Tibial artery (tissue), 4 donors: ENCODE data around the gene ARFIP1.

ENCODE experiments used
- DNase-seq, 2 donors: peaks; one replicate each; pipeline ENCODE4 v3.0.0-alpha.2; 2019
- H3K27ac ChIP-seq, 2 donors: fragments of 200-600 bp; sonication (generic) in 1 of 2; 1 replicate in 1 of 2; 2 replicates in 1 of 2; pipeline ENCODE4 v1.5.1; 2018 to 2019; ENCODE audit warnings: mild to moderate bottlenecking in 1 of 2
- H3K27me3 ChIP-seq, 2 donors: fragments of 200-600 bp; sonication (generic) in 1 of 2; one replicate each; pipeline versions ENCODE4 v1.5.1 to v1.6.0; 2016 to 2019
- H3K36me3 ChIP-seq, 3 donors: fragments of 200-600 bp; sonication (generic) in 2 of 3; one replicate each; pipeline ENCODE4 v1.5.1; 2016 to 2019; ENCODE audit warnings: mild to moderate bottlenecking in 2 of 3
- H3K4me1 ChIP-seq, 4 donors: fragments of 200-600 bp; sonication (generic) in 2 of 4; 1 replicate in 3 of 4; 2 replicates in 1 of 4; pipeline ENCODE4 v1.5.1; 2016 to 2019
- H3K4me3 ChIP-seq, 2 donors: fragments of 200-600 bp; sonication (generic) in 1 of 2; 1 replicate in 1 of 2; 2 replicates in 1 of 2; pipeline ENCODE4 v1.5.1; 2018 to 2019; ENCODE audit warnings: mild to moderate bottlenecking in 2 of 2
- H3K9me3 ChIP-seq, 3 donors: fragments of 200-600 bp; sonication (generic) in 1 of 3; one replicate each; pipeline ENCODE4 v1.5.1; 2016 to 2019
- intact Hi-C: fragments of 100-400 bp; cut with DNase I; formaldehyde crosslinking; loops from one replicate; pipeline ENCODE4 v1.15.0; 2023; ENCODE audit warnings: low total_unique reads
- TF ChIP-seq, protein P1 (sequence below), 2 experiments: fragments of 200-600 bp in 1 of 2; fragments of 450-650 bp in 1 of 2; IDR thresholded peaks; one replicate each; pipeline ENCODE4 v1.5.1; 2017 to 2019; ENCODE audit warnings: antibody characterized with exemption in 2 of 2, mild to moderate bottlenecking in 1 of 2, moderate library complexity in 1 of 2

Gene ARFIP1, protein sequence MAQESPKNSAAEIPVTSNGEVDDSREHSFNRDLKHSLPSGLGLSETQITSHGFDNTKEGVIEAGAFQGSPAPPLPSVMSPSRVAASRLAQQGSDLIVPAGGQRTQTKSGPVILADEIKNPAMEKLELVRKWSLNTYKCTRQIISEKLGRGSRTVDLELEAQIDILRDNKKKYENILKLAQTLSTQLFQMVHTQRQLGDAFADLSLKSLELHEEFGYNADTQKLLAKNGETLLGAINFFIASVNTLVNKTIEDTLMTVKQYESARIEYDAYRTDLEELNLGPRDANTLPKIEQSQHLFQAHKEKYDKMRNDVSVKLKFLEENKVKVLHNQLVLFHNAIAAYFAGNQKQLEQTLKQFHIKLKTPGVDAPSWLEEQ

DNA sequence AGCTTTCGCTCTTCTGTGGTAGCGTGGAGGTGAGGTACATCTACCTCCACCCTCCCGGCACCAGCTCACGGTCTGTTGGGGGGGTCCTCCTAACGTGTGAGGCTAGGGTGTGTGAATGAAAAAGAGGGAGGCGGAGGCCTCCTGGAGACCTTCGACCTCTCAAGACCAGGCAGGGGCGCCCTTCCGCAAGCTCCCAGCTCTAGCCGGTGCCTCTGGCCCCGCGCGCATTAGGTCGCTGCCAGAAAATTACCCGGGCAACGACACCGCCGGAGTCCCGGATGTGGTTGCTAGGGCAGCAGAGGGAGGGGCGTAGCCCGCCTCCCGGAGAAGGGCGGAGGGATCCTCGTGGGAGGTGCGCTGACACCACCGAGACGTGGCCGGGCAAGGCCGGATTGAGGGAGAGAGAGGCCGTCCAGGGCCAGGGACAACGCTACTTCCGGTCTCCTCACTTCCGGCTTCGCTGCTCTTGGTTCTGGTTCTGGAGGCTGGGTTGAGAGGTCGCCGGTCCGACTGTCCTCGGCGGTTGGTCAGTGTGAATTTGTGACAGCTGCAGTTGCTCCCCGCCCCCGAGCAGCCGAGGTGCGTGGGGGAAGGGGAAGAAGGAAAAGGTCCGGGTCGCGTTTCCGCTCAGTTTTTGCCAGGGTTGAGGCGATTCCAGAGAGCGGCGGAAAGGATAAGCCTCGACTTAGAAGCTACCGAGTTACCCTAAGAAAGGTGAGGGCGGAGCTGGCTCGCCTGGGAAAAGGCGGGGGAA lies at the start of gene ARFIP1, which contains the start of gene TIGD4:
TSS of gene ARFIP1 (plus strand) at position 442 of the 754 bp plus-strand sequence. CDS start 49,680 bp downstream, outside the sequence.
TSS of gene TIGD4 (minus strand) at position 218 of the 754 bp plus-strand sequence. CDS start 8,726 bp downstream, outside the sequence.
- H3K4me1 ChIP-seq, result peaks cover 0 to 46% (median 10%) of the 10 kb centered on the region in 4 donors
- no peaks in the 10 kb centered on the region for H3K9me3 ChIP-seq
- TF ChIP-seq, protein P1, sequence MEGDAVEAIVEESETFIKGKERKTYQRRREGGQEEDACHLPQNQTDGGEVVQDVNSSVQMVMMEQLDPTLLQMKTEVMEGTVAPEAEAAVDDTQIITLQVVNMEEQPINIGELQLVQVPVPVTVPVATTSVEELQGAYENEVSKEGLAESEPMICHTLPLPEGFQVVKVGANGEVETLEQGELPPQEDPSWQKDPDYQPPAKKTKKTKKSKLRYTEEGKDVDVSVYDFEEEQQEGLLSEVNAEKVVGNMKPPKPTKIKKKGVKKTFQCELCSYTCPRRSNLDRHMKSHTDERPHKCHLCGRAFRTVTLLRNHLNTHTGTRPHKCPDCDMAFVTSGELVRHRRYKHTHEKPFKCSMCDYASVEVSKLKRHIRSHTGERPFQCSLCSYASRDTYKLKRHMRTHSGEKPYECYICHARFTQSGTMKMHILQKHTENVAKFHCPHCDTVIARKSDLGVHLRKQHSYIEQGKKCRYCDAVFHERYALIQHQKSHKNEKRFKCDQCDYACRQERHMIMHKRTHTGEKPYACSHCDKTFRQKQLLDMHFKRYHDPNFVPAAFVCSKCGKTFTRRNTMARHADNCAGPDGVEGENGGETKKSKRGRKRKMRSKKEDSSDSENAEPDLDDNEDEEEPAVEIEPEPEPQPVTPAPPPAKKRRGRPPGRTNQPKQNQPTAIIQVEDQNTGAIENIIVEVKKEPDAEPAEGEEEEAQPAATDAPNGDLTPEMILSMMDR (IDR thresholded peaks at IDR 0.05), result no peak
- intact Hi-C loops, result loop anchor here (5.0 kb wide), 1 partner anchor 247 kb away; no protein-coding TSS in a partner anchor
- peak; percentile 97 to 99 for DNase-seq
- H3K27ac ChIP-seq, result peak within 1 kb of the TSS; percentile 89 to 96
- H3K4me3 ChIP-seq, result peak within 1 kb of the TSS; percentile 65 to 79
- H3K27me3 ChIP-seq, result no peaks in the 10 kb centered on the region
- no peaks in the 10 kb centered on the region for H3K36me3 ChIP-seq

DNA sequence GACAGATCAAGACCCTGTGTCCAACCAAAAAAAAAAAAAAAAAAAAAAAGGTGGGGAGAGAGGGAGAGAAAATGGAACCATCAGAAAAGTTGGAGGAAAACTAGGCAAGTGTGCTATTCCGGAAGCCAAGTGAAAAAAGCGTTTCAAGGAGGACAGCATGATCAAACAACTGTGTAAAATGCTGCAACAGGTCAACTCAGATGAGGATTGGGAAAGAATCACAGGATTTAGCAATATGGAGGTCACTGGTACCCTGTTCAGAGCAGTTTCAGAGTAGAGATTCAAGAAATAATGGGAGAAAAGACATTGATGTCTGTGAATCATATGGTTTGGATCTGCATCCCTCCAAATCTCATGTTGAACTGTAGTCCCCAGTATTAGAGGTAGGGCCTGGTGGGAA lies 47.8 kb upstream of the ARFIP1 start:
- DNase-seq, result no peak
- H3K27me3 ChIP-seq, result peaks cover 0 to 6% of the 10 kb centered on the region in 2 donors
- H3K27ac ChIP-seq, result no peak overlapping the region
- intact Hi-C loops, result no loop called here
- TF ChIP-seq, protein P1 (IDR thresholded peaks at IDR 0.05), result no peak
- H3K4me1 ChIP-seq, result no peaks in the 10 kb centered on the region
- H3K4me3 ChIP-seq, result no peak overlapping the region
- no peaks in the 10 kb centered on the region for H3K9me3 ChIP-seq
- no peaks in the 10 kb centered on the region for H3K36me3 ChIP-seq

DNA sequence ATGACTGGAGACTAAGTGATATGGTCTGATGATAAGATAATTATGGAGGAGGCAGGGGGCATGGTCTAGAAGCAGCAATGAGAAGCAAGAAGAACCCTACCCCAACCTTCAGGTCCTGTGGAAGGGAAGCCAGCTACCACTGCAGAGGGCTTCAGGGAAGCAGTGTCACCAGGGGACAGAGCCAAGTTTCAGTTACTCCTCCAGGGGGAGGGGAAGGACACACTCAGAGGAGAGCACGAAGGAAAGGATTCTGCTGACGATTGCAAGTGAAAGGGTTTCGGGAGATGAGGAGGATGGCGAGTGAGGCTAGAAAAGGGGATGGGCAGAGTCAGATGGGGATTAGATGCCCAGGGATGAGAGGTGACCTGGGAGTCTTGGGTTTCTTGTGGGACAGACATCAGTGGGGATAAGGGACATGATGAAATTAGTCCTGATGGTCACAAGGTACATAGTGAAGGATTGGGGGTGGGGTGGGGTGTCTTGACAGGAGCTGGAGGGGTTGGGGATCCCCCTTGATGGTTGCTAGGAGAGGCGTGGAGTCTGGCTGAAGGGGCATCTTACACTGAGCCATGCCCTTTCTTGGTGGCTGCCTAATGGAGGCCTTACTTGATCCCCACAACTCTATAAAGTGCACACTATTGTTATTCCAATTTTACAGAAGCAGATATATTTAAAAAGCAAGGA lies 45.6 kb upstream of the ARFIP1 start:
- Histone ChIP-seq H3K27ac (no peak overlapping the region), H3K4me1 (no peaks in the 10 kb centered on the region), H3K36me3 (no peaks in the 10 kb centered on the region), H3K9me3 (no peaks in the 10 kb centered on the region), H3K27me3 (no peaks in the 10 kb centered on the region), H3K4me3 (no peak overlapping the region)
- TF ChIP-seq, protein P1 (IDR thresholded peaks at IDR 0.05), result no peak
- DNase-seq, result no peak
- intact Hi-C loops, result no loop called here

DNA sequence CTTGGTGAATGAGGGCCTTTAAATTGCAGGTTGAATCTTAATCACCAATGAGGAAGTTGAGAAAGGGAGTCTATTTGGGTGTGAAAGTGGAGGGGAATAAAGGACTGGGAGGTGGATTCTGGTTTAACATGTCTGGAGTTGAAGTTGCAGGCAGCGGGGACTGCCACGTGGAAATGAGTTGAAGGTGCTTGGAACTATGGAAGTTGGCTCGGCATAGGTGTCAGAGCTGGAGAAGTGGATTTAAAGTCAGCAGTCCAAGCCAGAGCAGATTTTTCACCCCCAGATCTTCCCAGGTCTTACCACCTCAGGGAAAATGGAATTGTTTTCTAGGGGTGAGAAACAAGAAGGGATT lies 45.1 kb upstream of the ARFIP1 start:
- no peak overlapping the region for H3K4me3 ChIP-seq
- TF ChIP-seq, protein P1 (IDR thresholded peaks at IDR 0.05), result no peak
- H3K9me3 ChIP-seq, result no peaks in the 10 kb centered on the region
- no peak overlapping the region for H3K27ac ChIP-seq
- DNase-seq, result no peak
- H3K4me1 ChIP-seq, result no peaks in the 10 kb centered on the region
- intact Hi-C loops, result no loop called here
- no peaks in the 10 kb centered on the region for H3K27me3 ChIP-seq
- H3K36me3 ChIP-seq, result no peaks in the 10 kb centered on the region

DNA sequence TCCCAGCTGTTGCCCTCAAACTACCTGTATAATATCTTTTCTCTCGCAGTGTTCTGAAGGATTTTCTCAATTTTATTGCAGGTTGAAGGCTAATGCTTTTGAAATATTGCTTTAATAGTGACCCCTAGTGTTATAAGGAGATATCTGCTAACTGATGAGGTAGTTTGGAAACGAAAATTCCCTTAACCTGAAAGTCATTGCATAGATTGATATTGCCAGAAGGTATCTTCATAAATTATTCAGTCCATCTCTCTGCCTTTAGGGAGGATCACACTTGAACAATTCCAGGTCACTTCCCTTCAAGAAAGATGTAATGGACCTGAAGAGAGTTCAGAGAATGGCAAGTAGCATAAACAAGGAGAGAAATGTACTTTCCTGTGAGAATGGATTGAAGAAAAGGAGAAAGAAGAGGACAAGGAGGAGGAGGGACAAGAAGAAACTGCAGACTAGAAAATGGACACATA lies 44.3 kb upstream of the ARFIP1 start:
- H3K9me3 ChIP-seq, result no peaks in the 10 kb centered on the region
- intact Hi-C loops, result no loop called here
- no peak for DNase-seq
- H3K36me3 ChIP-seq, result no peaks in the 10 kb centered on the region
- TF ChIP-seq, protein P1 (IDR thresholded peaks at IDR 0.05), result peak in 1 of 2 experiments; percentile 21
- H3K4me3 ChIP-seq, result no peak overlapping the region
- no peak overlapping the region for H3K27ac ChIP-seq
- no peaks in the 10 kb centered on the region for H3K4me1 ChIP-seq
- H3K27me3 ChIP-seq, result no peaks in the 10 kb centered on the region
